Left renal cortex interstitium (tissue), 4 donors: ENCODE measurements around the gene TNFAIP8L2. TPM values are rescaled to one million over a fixed set of nuclear protein-coding genes. Genes with fewer than 3 reads are reported as not detected.

Experiments used
- DNase-seq, 4 donors: peaks; one replicate each; pipeline ENCODE4 v3.0.0-alpha.2; 2013; ENCODE audit warnings: low read depth in 4 of 4, low spot score in 2 of 4, missing footprints in 1 of 4
- polyA plus RNA-seq, 4 donors: library from polyadenylated mRNA; unstranded; fragments of 120-200 nt; gene quantifications; one replicate each; pipeline ENCODE4 v1.2.1, GENCODE V29; 2013; ENCODE audit not compliant: insufficient read length in 4 of 4

The TNFAIP8L2 gene
- polyA plus RNA-seq, result 1 to 10 TPM; 1.2 to 2.2 (median 1.3) TPM

DNA sequence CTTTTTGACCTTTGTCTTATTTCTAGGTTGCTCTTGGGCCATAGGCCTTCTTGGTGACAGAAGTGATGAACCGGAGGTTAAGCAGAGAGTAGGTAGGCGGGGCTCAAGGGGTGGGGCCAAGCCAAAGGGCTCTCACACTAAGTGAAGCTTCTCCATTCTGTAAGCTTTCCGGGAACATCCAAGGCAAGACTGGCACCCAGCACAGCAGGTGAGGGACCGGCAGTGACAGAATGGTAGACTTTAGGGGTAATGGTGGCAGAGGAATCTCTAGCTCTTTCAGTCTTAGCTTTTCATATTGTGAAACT is at the start of gene TNFAIP8L2:
Gene TNFAIP8L2 (plus strand): TSS at position 135 of the 305 bp plus-strand sequence. CDS start 2,049 bp downstream, outside the sequence.
- DNase-seq, result no peak

- no peak for DNase-seq
These were observed 49.6 kb upstream of the TNFAIP8L2 start for GRCh38 chr1:151106894-151107293.

- no peak for DNase-seq
These were observed 48.1 kb upstream of the TNFAIP8L2 start for GRCh38 chr1:151108331-151108730.

- DNase-seq, result no peak
These were observed 42.6 kb upstream of the TNFAIP8L2 start for GRCh38 chr1:151113877-151114276.

- DNase-seq, result no peak
These were observed 31.6 kb upstream of the TNFAIP8L2 start for GRCh38 chr1:151124763-151125403.

GRCh38 chr1:151128800-151129199 is 27.6 kb upstream of the TNFAIP8L2 start:
- DNase-seq, result no peak

- peak in 3 of 4 donors; percentile 86 to 92 (median 87) for DNase-seq
These were observed 25.4 kb upstream of the TNFAIP8L2 start for GRCh38 chr1:151130987-151131586.

DNA sequence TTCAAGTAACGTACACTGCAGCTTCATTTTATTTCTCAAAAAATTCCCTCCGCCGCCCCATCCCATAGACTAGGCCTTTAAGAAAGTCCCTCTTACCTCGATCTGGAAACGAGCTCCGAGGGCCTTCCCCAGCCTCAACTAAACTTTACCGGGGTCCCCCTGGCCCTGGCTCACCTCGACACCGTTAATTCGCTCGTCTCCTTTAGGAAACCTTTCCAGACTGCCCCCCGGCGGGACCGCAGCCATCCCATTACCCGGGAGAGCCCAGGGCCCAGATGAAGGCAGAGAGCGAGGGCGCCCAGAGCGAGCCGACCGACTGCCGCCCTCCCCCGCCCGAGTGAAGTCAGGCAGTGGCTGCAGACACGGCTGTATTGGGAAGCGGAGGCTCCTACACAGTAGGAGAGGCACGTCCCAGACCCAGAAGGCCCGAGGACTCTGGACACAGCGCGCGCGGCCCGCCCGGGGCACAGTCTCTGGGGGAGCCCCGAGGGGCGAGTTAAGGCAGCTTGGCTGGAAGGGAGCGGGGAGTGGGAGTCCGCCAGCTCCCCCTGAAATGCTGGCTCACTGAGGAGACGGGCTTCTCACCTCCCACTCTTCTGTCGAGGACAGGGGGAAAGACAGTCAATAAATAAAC is 24.6 kb upstream of the TNFAIP8L2 start:
- peak in 2 of 4 donors; percentile 25 to 42 for DNase-seq

- DNase-seq, result no peak
These were observed 24.0 kb upstream of the TNFAIP8L2 start for GRCh38 chr1:151132335-151133017.

GRCh38 chr1:151133018-151133806 is 23.2 kb upstream of the TNFAIP8L2 start:
- DNase-seq, result no peak

- DNase-seq, result no peak
These were observed 22.1 kb upstream of the TNFAIP8L2 start for GRCh38 chr1:151134396-151134795.

DNA sequence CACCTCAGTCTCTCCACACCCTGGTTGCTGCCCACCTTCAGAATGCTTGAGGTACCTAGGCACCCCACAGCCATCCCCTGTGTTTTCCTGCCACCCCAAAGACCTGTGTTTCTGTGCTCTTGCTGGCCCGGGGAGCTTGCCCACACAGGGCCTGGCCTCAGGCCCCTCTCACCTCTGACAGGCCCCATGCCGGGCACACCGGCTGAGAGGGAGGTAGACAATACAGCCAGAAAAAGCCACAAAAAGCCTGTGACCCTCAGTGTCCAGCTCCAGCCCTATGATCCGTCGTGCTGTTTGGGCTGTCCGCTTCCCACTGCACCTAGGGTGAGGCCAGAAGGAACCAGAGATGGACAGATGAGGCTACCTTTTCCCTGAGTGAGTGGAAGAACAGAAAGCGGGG is 21.5 kb upstream of the TNFAIP8L2 start:
- DNase-seq, result no peak

DNA sequence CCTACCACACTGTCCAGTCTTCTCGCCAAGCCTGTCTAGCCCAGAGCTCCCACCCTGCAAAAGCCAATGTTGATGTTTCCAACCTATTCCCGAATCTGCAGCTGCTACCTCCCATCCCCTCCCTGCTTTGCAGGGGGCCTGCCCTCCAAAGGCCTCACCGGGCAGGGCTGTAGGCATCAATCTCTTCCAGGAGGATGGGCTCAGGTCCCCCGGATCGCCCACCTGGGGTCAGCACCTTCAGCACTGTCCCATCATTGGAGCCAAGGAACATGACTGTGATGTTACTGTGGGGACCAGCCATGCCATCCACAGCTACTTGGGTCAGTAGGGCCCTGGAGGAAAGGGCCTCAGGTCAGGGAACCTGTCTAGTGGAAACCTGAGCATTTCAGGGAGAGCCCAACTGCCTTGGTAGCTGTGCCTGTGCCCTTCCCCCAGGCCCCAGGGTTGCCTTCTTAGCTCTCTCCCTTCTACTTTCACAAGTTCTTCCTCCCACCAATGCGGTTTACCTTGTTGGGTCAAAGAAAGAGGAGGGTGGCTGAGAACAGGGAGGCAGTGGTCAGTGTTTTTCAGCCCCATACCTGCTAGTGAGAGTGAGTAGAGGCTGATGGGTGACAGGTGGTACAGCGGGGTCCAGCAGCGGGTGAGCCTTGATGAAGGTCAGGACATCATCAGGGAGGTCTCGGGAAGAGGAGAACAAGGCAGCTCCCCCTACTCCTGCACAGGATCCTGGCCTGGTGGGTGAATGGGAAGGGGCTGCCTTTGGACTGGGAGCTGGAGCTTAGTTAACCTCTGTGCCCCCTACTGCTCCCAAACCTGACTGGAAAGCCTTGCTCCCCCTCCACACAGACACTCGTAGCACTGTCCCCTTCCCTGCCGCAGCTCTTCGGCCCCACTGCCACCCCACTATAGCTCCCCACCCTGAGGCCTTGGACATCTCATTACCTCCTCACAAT is 20.7 kb upstream of the TNFAIP8L2 start:
- DNase-seq, result no peak

DNA sequence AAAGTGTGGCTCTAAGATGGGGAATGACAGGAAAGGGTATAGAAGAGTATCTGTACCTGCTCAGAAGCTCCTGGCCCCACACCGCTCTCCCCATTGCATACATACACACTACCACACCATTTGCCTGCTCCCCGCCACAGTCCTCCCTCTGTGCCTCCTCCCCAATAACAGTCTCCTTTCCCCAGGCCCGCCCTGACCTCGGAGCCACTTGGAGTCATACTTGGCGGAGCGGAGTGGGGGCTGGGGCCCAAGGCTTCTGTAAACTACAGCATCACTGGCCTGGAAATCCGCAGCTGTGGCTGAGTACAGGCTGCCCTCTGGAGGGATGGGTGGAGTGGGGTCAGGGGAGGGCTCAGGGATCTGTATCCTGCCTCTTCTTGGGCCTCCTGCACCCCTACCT is 18.7 kb upstream of the TNFAIP8L2 start:
- DNase-seq, result no peak

- DNase-seq, result no peak
These were observed 13.9 kb upstream of the TNFAIP8L2 start for GRCh38 chr1:151142411-151143056.

DNA sequence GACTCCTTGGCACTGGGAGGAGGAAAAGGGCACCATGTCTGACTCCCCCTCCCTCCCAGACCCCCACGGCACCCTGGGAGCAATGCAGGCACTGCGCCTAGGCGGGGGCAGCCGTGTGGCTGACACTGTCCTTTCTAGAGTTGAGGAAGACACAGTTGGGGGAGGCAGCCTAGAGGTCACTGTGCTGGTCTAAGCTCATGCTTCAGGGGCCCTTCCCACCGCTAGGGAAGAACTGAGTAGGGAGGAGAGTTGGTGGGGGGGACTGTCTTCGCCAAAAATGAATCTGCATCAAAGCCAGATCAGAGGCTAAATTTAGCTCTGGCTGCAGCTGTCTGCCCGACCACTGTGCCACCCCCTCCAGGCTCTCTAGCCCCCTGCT is 13.4 kb upstream of the TNFAIP8L2 start:
- DNase-seq, result no peak

DNA sequence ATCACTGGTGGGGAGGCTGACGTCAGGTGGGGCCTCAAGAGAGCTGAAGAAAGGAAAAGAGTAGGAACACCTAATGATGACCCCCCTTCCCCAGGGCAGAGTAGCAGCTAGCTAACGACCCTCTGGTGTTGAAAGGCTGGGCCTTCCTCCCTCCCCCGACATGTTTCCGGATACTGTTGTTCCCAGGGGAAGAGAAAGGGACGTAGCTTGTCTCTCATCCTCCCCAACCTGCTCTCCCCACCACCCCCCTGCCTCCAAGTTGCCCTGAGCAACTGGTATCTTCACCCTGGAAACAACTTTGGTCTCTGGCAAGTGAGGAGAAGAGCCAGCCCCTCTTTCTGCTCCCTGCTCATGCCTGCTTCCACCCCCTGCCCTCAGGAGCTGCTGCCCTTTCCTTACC is 12.5 kb upstream of the TNFAIP8L2 start:
- no peak for DNase-seq

DNA sequence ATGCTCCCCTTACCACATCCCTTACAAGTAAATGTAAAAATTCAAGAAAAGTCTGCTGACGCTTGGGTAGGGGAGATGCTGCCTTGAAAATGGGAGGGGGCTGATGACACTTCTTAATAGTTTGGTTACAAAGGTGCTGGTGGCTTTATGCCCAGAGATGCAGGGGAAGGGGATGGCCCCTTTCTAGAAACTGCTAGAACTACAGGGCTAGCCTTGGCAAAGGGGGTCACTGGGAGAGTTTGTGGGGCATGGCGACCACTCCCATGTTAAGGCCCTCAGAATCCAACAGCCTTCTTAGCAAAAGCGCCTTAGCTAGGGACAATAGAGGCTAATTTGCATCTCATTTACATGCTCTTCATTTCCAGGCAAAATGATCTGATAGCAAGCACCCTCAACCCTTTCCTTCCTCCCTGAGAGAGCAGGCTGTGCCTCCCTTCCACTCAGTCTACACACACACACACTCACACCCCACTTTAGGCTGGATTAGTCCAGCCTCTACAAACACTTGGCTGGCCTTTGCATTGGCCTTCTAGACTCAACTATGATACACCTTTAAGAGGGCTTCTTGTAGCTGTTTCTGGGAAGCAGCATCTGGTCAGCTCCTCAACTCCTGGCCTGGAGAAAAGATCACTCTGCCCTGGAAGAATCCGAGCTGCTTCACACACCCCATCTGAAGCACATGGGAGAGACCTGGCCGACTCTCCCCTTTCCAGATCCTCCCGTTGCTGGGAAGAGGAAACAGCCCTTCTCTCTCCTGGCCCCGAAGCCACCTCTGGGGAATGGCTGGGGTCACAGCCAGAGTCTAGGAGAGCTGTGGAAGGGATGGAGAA is 11.8 kb upstream of the TNFAIP8L2 start:
- no peak for DNase-seq
